ENCODE results near the gene RYR1. TPM values are rescaled to one million over a fixed set of nuclear protein-coding genes. Genes with fewer than 3 reads are reported as not detected.
A peak's percentile ranks its signal among the peaks of the same experiment; 100 is the strongest.

RYR1 gene
- polyA plus RNA-seq, 1 of the 3 experiments (the other 2 are of a cell fraction): under 0.01 TPM

GRCh38 chr19:38402967-38403674, 30.4 kb upstream of the RYR1 start, which contains the start of gene FAM98C:
Gene FAM98C (plus strand): TSS chr19:38403093. CDS start chr19:38403154, 61 bp downstream.
- CTCF ChIA-PET: interaction anchor here (0.6 to 3.2 kb wide), 66 partner anchors 9 to 730 kb away, joined by 3 to 52 read pairs (median 4); partner anchors contain the start of genes ACTN4, CCER2, EIF3K and GGN
- H3F3A ChIP-seq (replicated peaks; ENCODE audit: insufficient read depth): peaks cover 8% of the 10 kb centered on the region
- H3K36me3 ChIP-seq (replicated peaks in 1 of 2; ENCODE audit: control insufficient read depth in 1 of 2, insufficient read depth in 2 of 2, low read length in 1 of 2): peaks cover 0 to 4% of the 10 kb centered on the region in 2 experiments
- H3K4me1 ChIP-seq (ENCODE audit: control insufficient read depth in 1 of 2, insufficient read depth in 2 of 2, low read depth in 1 of 2, low read length in 1 of 2): no peaks in the 10 kb centered on the region; a peak in 1 of 4 replicates
- WGBS (ENCODE audit: low lambda C conversion rate): under 1% methylated on average over 34 of the region's 82 CpGs
- peak; percentile 100 for DNase-seq
- TF ChIP-seq EZH2phosphoT487 (IDR thresholded peaks at IDR 0.05; ENCODE audit: borderline replicate concordance, low read depth) (no peak), SIN3A (IDR thresholded peaks at IDR 0.05; ENCODE audit: borderline replicate concordance, low read depth, low read length) (peak; percentile 9; the same call in 1 of the 2 replicates), CTCF (IDR thresholded peaks at IDR 0.05) (peak; percentile 82), RFX5 (IDR thresholded peaks at IDR 0.05; ENCODE audit: low read length) (peak; percentile 66), MAX (IDR thresholded peaks at IDR 0.05; ENCODE audit: low read depth) (peak; percentile 84), FOSL2 (IDR thresholded peaks at IDR 0.05; ENCODE audit: borderline replicate concordance, low read depth) (no peak), MEF2A (IDR thresholded peaks at IDR 0.05; ENCODE audit: borderline replicate concordance, low read depth) (no peak), TAF1 (IDR thresholded peaks at IDR 0.05; ENCODE audit: borderline replicate concordance, low read depth, low read length) (peak; percentile 56), MXI1 (IDR thresholded peaks at IDR 0.05; ENCODE audit: low read depth, low read length) (no peak; the same call in 1 of the 2 replicates), NRF1 (IDR thresholded peaks at IDR 0.05; ENCODE audit: low read depth, low read length) (peak; percentile 65), FOXJ3 (CRISPR knock-in tag; IDR thresholded peaks at IDR 0.05) (no peak), GABPA (IDR thresholded peaks at IDR 0.05; ENCODE audit: low read depth) (no peak), PBX3 (IDR thresholded peaks at IDR 0.05) (no peak), YY1 (IDR thresholded peaks at IDR 0.05; ENCODE audit: low read depth) (peak; percentile 51; the same call in 1 of the 2 replicates), EP300 (IDR thresholded peaks at IDR 0.05; ENCODE audit: borderline replicate concordance in 1 of 2, low read depth in 1 of 2, low read length in 1 of 2) (peak in 1 of 2 experiments; percentile 30; a peak in 1 of 4 replicates), ELF1 (IDR thresholded peaks at IDR 0.05) (peak; percentile 77), CHD2 (IDR thresholded peaks at IDR 0.05; ENCODE audit: low read length, partially characterized antibody) (peak; percentile 60), RAD21 (IDR thresholded peaks at IDR 0.05; ENCODE audit: low read length) (peak; percentile 84), USF2 (IDR thresholded peaks at IDR 0.05; ENCODE audit: borderline replicate concordance, low read depth, low read length) (no peak), JUND (IDR thresholded peaks at IDR 0.05) (no peak), TCF12 (IDR thresholded peaks at IDR 0.05) (no peak), POLR2AphosphoS5 (IDR thresholded peaks at IDR 0.05; ENCODE audit: low read depth, low read length) (peak; percentile 49; the same call in 1 of the 2 replicates), SMC3 (IDR thresholded peaks at IDR 0.05; ENCODE audit: low read depth, low read length) (peak; percentile 43), FOXM1 (IDR thresholded peaks at IDR 0.05; ENCODE audit: low read depth) (no peak), IRF3 (IDR thresholded peaks at IDR 0.05; ENCODE audit: low read depth, low read length) (no peak; the same call in 1 of the 2 replicates), GATA2 (CRISPR knock-in tag; IDR thresholded peaks at IDR 0.05) (no peak)
- H3K9ac ChIP-seq: peak within 1 kb of the TSS; percentile 82
- H3K79me2 ChIP-seq (ENCODE audit: insufficient read depth): peaks cover 6% of the 10 kb centered on the region; the same call in 1 of the 2 replicates
- peak within 1 kb of the TSS; percentile 95 for H3K4me2 ChIP-seq
- H3K9me3 ChIP-seq: no peaks in the 10 kb centered on the region
- POLR2A ChIA-PET: interaction anchor here (0.6 to 5.1 kb wide), 4 partner anchors 14 to 299 kb away, joined by 3 to 30 read pairs (median 4); partner anchors contain the start of genes EIF3K, GGN and SPRED3
- H4K20me1 ChIP-seq (ENCODE audit: insufficient read depth): no peaks in the 10 kb centered on the region
- no peaks in the 10 kb centered on the region for H3K9me2 ChIP-seq
- H2AFZ ChIP-seq (ENCODE audit: low read depth): peak within 1 kb of the TSS; percentile 82; the same call in 1 of the 2 replicates
- H3K4me3 ChIP-seq (ENCODE audit: low read depth in 2 of 2, low read length in 1 of 2): peak within 1 kb of the TSS; percentile 67 to 93
- H3K27ac ChIP-seq (ENCODE audit: low read depth in 2 of 2, low read length in 1 of 2): peak within 1 kb of the TSS; percentile 47 to 65; a peak in 3 of 4 replicates
- H3K27me3 ChIP-seq (ENCODE audit: insufficient read depth): no peaks in the 10 kb centered on the region

Data from SK-N-SH (cell line).